Breast epithelium (tissue), 3 donors: ENCODE data around the gene CADM1.

Source experiments
- POLR2A ChIP-seq: fragments of 450-650 bp; IDR thresholded peaks from one replicate; pipeline ENCODE4 v1.6.1; 2016; ENCODE audit warnings: antibody characterized with exemption, mild to moderate bottlenecking, moderate library complexity
- POLR2AphosphoS5 ChIP-seq, 3 donors: sonication (generic); formaldehyde crosslinking; IDR thresholded peaks; one replicate each; pipeline ENCODE4 v1.6.1; 2017; ENCODE audit warnings: antibody characterized with exemption in 3 of 3
- TF ChIP-seq, protein P1 (sequence below), 3 donors: fragments of 450-650 bp; IDR thresholded peaks; one replicate each; pipeline ENCODE4 v1.5.1; 2016 to 2017; ENCODE audit warnings: antibody characterized with exemption in 3 of 3, mild to moderate bottlenecking in 3 of 3, moderate library complexity in 3 of 3

DNA sequence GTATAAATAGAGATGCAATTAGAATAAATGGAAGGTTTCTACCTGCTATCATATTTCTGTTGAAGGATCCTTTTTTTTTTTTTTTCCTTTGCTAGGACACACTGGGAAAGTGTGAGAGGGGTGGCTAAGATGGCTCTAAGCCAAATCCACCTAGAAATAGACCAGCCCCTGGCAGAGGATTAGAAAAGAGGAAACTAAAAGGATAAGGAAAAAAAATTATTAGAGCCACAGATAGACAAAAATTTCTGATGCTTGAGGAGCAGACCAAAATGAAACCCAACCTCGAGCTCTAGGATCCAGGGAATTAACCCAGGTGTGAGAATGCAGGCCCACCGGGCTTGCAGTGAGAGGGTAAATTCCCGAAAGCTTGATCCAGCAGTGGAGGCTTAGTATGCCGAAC, 262.3 kb downstream of the CADM1 start:
- TF ChIP-seq POLR2A, result no peak
- no peak for TF ChIP-seq POLR2AphosphoS5 (IDR thresholded peaks at IDR 0.05)
- TF ChIP-seq, protein P1, sequence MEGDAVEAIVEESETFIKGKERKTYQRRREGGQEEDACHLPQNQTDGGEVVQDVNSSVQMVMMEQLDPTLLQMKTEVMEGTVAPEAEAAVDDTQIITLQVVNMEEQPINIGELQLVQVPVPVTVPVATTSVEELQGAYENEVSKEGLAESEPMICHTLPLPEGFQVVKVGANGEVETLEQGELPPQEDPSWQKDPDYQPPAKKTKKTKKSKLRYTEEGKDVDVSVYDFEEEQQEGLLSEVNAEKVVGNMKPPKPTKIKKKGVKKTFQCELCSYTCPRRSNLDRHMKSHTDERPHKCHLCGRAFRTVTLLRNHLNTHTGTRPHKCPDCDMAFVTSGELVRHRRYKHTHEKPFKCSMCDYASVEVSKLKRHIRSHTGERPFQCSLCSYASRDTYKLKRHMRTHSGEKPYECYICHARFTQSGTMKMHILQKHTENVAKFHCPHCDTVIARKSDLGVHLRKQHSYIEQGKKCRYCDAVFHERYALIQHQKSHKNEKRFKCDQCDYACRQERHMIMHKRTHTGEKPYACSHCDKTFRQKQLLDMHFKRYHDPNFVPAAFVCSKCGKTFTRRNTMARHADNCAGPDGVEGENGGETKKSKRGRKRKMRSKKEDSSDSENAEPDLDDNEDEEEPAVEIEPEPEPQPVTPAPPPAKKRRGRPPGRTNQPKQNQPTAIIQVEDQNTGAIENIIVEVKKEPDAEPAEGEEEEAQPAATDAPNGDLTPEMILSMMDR (IDR thresholded peaks at IDR 0.05), result no peak
